GM21360 (cell line): ENCODE data around the gene EFCAB12.
"Not testable (repeated sequence)": the region's sequence is repeated elsewhere in the genome, so short reads cannot be mapped to it uniquely, and the experiment has no call there.

Experiments
- ATAC-seq: cut with Tn5 transposase; IDR thresholded peaks from one replicate; pipeline ENCODE4 v1.9.1; 2021; ENCODE audit warnings: mild to moderate bottlenecking, moderate library complexity; ENCODE audit not compliant: unreplicated experiment

Gene EFCAB12

GRCh38 chr3:129421988-129422745, 6.3 kb downstream of the EFCAB12 start:
- no peak for ATAC-seq

DNA sequence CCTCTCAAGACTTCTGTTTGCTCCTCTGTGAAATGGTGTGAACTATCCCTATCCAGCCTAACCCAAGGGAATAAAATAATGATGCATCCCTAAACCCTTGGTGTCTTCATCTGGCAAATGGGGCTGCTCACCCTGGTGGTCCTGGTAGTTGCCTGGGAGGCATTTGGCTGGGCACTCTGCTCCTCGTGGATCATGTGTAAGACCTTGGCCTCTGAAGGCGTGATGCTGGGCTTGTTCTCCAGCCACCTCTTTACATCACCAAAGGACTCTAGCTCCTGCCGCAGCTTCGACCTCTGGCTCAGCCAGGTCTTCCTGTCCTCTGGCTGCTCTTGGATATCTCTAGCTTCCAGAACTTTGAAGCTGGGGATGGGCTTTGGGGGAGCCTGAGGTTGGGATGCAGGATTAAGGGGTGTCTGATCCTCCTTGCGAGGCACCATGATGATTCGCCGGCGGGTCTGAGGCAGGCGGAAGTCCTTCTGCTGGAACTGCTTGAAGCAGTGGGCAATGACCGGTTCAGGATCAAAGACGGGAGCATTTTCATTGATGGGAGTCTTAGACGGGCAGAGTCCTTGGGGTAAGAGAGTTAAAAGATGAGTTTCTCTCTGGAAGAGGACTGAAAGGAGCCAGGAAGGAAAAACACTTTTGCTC, 7.1 kb downstream of the EFCAB12 start:
- no peak for ATAC-seq

- ATAC-seq: no peak
Measured at GRCh38 chr3:129419476-129419875, 9.0 kb downstream of the EFCAB12 start.

GRCh38 chr3:129418041-129418973, 10.1 kb downstream of the EFCAB12 start:
- no peak for ATAC-seq

GRCh38 chr3:129417326-129417725, 11.1 kb downstream of the EFCAB12 start:
- no peak for ATAC-seq

- ATAC-seq: no peak
Measured at GRCh38 chr3:129416415-129416814, 12.0 kb downstream of the EFCAB12 start.

GRCh38 chr3:129415830-129416229, 12.6 kb downstream of the EFCAB12 start:
- ATAC-seq: no peak

- ATAC-seq: no peak
Measured at GRCh38 chr3:129415378-129415777, 13.1 kb downstream of the EFCAB12 start.

DNA sequence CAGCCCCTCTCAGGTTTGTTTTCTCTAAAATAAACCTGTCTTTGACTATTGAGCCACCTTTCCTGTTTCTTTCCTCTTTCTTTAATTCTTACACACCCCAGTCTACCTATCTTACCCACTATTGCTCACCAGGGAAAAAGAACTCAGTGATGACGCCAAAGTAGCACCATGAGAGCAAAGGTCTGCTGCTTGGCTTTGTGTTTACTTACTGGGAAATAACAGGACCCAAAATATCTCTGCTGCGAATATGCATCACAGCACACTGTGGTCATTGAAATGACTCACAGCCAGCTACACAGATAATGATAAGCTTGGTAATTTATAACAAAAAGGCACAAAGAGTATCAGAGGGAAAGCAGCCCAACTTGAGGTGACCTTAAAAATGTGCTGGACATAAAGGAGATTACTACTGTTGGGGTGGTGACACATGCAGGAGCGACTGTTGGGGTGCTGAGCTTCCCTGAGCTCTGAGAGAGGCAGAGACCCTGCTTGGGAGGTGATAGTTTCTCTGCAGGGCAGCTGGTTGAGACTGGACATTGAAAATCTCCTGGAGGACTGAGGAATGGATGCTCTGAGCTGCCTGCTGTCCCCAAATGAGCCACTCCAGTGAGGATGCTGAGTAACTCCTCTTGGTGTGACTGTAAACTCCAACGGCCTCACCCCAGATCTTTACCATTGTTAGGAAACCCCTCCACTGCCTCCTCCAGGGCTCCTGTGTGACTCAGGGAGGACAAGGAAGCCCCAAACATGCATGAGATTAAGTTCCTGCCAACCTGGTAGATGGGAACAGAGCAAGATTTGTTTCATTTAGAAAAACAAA, 14.5 kb downstream of the EFCAB12 start:
- ATAC-seq: peak; percentile 83

GRCh38 chr3:129413238-129413637, 15.2 kb downstream of the EFCAB12 start:
- not testable (repeated sequence) for ATAC-seq

- no peak for ATAC-seq
Measured at GRCh38 chr3:129412542-129413198, 15.8 kb downstream of the EFCAB12 start.

DNA sequence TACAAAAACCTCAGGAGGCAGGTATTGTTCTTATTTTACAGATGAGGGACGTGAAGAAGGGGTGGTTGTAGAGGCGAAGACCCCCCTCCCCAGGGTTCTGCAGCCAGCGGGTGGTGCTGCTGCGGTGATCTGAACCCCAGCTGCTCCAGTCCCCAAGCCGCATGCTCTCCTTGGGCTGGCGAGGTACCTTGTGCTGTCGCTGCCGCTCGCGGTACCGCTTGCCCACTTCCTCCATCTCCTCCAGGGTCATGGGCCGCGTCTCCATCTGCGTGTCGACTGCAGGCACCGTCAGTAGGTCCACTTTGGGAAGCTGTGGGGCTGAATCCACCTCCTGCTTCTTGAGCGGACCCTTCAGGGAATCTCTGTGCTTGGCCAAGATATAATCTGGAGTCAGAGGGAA, 17.5 kb downstream of the EFCAB12 start:
- no peak for ATAC-seq

DNA sequence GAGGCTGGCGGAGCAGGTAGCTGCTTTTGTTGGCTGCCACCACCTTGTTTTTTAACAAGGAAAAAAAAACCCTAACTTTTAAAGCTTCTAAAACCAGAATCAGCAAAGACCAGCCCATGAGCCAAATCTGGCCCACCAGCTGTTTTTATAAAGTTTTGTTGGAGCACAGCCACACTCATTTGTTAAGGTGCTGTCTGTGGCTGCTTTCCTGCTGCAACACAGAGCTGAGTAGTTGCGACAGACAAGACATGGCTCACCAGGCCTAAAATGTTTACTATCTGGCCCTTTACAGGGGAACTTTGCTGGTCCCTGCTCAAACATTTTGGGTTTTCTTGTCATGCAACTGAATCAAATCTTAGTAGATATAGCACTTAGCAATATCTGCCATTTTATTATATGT, 18.9 kb downstream of the EFCAB12 start:
- ATAC-seq: no peak

GRCh38 chr3:129404610-129405009, 23.8 kb downstream of the EFCAB12 start:
- no peak for ATAC-seq

- ATAC-seq: no peak
Measured at GRCh38 chr3:129404130-129404529, 24.3 kb downstream of the EFCAB12 start.

- no peak for ATAC-seq
Measured at GRCh38 chr3:129403450-129403849, 25.0 kb downstream of the EFCAB12 start.

DNA sequence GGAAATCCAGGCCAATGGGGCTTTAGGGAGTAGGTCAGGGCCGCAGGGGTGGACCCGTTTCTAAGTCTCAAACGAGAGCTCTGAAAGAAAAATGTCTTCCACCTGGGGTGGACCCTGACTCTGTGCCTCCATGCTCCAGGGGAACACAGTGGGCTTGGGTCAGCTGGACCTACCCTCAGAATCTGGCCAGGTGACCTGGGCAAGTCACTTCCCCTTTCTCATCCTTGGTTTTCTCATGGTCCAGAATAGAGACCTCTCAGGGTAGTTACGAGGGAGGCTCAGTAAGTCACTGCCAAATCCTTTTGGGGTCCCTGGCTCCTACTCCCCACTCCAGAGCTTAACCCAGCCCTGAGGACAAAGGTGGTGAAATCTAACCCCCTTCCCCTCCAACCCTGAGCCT, 25.8 kb downstream of the EFCAB12 start:
- ATAC-seq: no peak

DNA sequence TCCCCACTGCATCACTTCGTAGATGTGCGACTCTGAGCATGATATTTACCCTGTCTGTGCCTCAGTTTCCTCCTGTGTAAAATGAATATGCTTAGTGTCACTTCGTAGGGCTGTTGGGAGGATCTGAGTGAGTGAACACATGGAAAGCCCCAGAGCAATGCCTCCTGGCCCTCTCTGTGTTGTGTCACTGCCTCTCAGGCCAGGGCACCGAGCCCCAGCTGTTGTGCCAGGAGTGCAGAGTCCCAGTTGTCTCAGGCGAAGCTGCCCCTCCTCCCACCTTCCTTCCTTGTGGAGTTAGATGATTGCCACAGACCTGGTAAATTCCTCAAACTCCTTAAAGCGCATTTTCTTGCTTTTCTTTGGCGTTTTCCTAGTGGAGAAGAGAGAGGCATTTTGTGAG, 26.2 kb downstream of the EFCAB12 start:
- ATAC-seq: no peak

- ATAC-seq: peak; percentile 9
Measured at GRCh38 chr3:129399895-129400357, 28.5 kb downstream of the EFCAB12 start.
